ENCODE results near the gene STRA8. TPM values are rescaled to one million over a fixed set of nuclear protein-coding genes. Genes with fewer than 3 reads are reported as not detected.

Gene STRA8
- total RNA-seq, 1 experiment from 2014 or later = not detected

DNA sequence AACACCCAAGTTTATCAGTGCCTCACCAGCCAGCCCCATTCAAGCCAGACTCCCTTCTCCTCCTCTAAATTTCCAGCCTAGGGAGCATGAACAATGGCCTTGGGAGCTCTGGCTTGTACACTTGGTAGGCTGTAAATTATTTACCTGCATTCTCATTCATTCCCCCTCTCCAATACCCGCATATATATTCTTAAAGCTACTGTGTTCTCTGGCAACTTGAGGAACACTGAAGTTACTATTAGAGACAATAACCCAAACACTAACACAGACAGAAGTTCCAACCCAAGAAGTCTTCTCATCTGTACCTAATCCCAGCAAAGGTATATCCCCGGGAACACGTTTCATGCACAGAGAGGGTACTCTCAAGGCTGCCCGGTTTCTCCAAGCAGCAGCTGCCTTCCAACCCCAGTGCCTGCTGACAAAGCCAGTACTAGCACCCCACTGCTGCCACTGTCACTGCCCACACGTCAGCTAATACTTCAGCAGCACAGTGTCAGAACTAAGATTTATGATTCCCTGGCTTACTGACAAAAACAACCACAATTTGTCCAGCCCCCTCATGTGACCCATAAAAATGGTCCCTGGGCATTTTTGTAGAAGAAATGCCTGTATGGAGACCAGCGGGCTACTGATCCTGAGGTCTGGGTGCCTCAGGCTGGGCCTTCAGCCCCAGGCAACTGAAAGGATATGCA is 25.4 kb upstream of the STRA8 start:
- intact Hi-C loops (cut with micrococcal nuclease; ENCODE audit: unreplicated experiment) = no loop called here
- no TSS peak for BruUV-seq (replicated peaks)
- POLR2A ChIA-PET (ENCODE audit: unreplicated experiment) = no interaction called here
- Histone ChIP-seq H3K27ac (no peak overlapping the region), H3K79me2 (ENCODE audit: low read depth) (no peaks in the 10 kb centered on the region), H2AFZ (no peak overlapping the region), H4K20me1 (ENCODE audit: insufficient read depth) (no peaks in the 10 kb centered on the region), H3K27me3 (ENCODE audit: insufficient read depth, low read depth) (no peaks in the 10 kb centered on the region), H3K4me3 (no peak overlapping the region), H3K9me2 (ENCODE audit: insufficient read depth) (no peaks in the 10 kb centered on the region), H3K36me3 (ENCODE audit: low read depth) (no peaks in the 10 kb centered on the region), H3K4me2 (no peak overlapping the region), H3F3A (ENCODE audit: insufficient read depth, low read depth) (no peaks in the 10 kb centered on the region), H3K4me1 (replicated peaks; ENCODE audit: insufficient read depth) (no peaks in the 10 kb centered on the region; the same call in 1 of the 2 replicates), H3K9me3 (ENCODE audit: insufficient read depth, low read depth) (no peaks in the 10 kb centered on the region)
- no peak for TF ChIP-seq CTCF (conservative IDR thresholded peaks at IDR 0.05)
- no peak for TF ChIP-seq EZH2 (IDR thresholded peaks at IDR 0.05; ENCODE audit: low read depth)
- CTCF ChIA-PET = no interaction called here
- no peak for DNase-seq

- no TSS peak for BruUV-seq (replicated peaks)
- H3K9me3 ChIP-seq (ENCODE audit: insufficient read depth, low read depth) = no peaks in the 10 kb centered on the region
- TF ChIP-seq EZH2 (IDR thresholded peaks at IDR 0.05; ENCODE audit: low read depth) (no peak), CTCF (conservative IDR thresholded peaks at IDR 0.05) (no peak)
- no peaks in the 10 kb centered on the region for H3K36me3 ChIP-seq (ENCODE audit: low read depth)
- H3K9me2 ChIP-seq (ENCODE audit: insufficient read depth) = no peaks in the 10 kb centered on the region
- H3K79me2 ChIP-seq (ENCODE audit: low read depth) = no peaks in the 10 kb centered on the region
- no peak for DNase-seq
- no peaks in the 10 kb centered on the region for H3F3A ChIP-seq (ENCODE audit: insufficient read depth, low read depth)
- CTCF ChIA-PET = no interaction called here
- no peaks in the 10 kb centered on the region for H3K27me3 ChIP-seq (ENCODE audit: insufficient read depth, low read depth)
- no peak overlapping the region for H3K27ac ChIP-seq
- intact Hi-C loops (cut with micrococcal nuclease; ENCODE audit: unreplicated experiment) = no loop called here
- no peak overlapping the region for H2AFZ ChIP-seq
- POLR2A ChIA-PET (ENCODE audit: unreplicated experiment) = no interaction called here
- H3K4me2 ChIP-seq = no peak overlapping the region
- no peaks in the 10 kb centered on the region for H4K20me1 ChIP-seq (ENCODE audit: insufficient read depth)
- no peaks in the 10 kb centered on the region; the same call in 1 of the 2 replicates for H3K4me1 ChIP-seq (replicated peaks; ENCODE audit: insufficient read depth)
- H3K4me3 ChIP-seq = no peak overlapping the region
These were observed 24.3 kb upstream of the STRA8 start for GRCh38 chr7:135209225-135209834.

- Histone ChIP-seq H3K4me3 (peak overlapping the region; percentile 76), H3K4me1 (replicated peaks; ENCODE audit: insufficient read depth) (no peaks in the 10 kb centered on the region; the same call in 1 of the 2 replicates), H3K4me2 (peak overlapping the region; percentile 91), H3K27me3 (ENCODE audit: insufficient read depth, low read depth) (no peaks in the 10 kb centered on the region), H3K27ac (no peak overlapping the region), H2AFZ (peak overlapping the region; percentile 88), H3K9me3 (ENCODE audit: insufficient read depth, low read depth) (no peaks in the 10 kb centered on the region), H3F3A (ENCODE audit: insufficient read depth, low read depth) (no peaks in the 10 kb centered on the region), H4K20me1 (ENCODE audit: insufficient read depth) (no peaks in the 10 kb centered on the region), H3K9me2 (ENCODE audit: insufficient read depth) (no peaks in the 10 kb centered on the region), H3K79me2 (ENCODE audit: low read depth) (no peaks in the 10 kb centered on the region), H3K36me3 (ENCODE audit: low read depth) (no peaks in the 10 kb centered on the region)
- intact Hi-C loops (cut with micrococcal nuclease; ENCODE audit: unreplicated experiment) = loop anchor here (1.0 kb wide), 1 partner anchor 41 kb away; the partner anchor contains the start of gene CYREN
- ChIA-PET CTCF (no interaction called here), POLR2A (ENCODE audit: unreplicated experiment) (interaction anchor here (0.7 kb wide), 1 partner anchor 35 kb away, joined by 4 read pairs; no protein-coding TSS in a partner anchor)
- TF ChIP-seq CTCF (conservative IDR thresholded peaks at IDR 0.05) (no peak), EZH2 (IDR thresholded peaks at IDR 0.05; ENCODE audit: low read depth) (no peak)
- BruUV-seq (replicated peaks) = no TSS peak
- DNase-seq = no peak
These were observed 22.8 kb upstream of the STRA8 start for GRCh38 chr7:135210888-135211178.

Data from PC-9 (cell line).